Stimulated activated CD4-positive, alpha-beta T cell treated with anti-CD3 and anti-CD28 coated beads, TNF-alpha, amount 100 ng/mL, for 24 hours (primary cell): ENCODE data around the gene TRMT61A.

Experiments
- DNase-seq, 3 experiments: peaks; one replicate each; pipeline ENCODE4 v3.0.0-alpha.2; 2020; ENCODE audit warnings: low read depth in 3 of 3

The TRMT61A gene

DNA sequence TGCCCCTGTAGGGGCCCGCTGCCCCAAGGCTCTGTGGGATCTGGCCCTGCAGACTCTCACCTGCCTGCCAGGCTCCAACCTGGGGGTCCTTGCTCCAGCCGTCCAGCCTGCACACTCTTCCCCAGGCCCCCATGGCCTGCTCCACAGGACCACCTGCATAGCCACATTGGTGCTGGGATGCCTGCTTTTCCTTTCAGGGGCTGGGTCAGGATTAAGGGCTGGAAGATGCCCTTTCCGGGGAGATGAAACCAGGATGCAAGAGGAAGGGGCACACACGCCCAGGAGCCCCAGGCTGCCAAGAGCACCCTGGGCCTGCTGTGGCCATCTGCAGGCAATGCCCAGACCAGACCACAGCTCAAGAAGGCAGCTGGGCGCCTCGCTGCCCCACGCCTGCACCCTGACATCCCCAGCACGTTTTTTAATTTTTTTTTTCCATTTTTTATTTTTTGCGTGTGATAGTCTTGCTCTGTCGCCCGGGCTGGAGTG, 18.5 kb downstream of the TRMT61A start:
- no peak for DNase-seq

DNA sequence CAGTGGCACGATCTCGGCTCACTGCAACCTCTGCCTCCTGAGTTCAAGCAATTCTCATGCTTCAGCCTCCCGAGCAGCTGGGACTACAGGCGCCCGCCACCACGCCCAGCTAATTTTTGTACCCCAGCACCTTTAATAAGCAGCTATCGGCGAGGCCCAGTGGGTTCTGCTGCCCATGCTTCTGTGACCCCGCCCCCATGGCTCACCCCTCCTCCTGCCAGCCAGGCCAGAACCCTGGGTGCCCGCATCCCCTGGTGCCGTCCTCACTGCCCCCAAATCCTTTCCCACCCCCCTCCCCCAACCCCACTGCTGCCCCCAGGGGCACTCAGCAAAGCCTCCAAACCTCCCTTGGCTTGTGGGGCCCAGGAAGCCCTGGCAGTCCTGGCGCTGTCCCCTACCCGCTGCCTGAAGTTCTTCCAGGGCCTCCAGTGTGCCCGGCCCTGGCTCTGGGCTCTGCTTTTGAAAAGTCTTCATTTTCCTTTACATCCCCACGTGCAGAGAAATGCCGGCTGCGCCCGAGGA, 19.0 kb downstream of the TRMT61A start:
- no peak for DNase-seq

DNA sequence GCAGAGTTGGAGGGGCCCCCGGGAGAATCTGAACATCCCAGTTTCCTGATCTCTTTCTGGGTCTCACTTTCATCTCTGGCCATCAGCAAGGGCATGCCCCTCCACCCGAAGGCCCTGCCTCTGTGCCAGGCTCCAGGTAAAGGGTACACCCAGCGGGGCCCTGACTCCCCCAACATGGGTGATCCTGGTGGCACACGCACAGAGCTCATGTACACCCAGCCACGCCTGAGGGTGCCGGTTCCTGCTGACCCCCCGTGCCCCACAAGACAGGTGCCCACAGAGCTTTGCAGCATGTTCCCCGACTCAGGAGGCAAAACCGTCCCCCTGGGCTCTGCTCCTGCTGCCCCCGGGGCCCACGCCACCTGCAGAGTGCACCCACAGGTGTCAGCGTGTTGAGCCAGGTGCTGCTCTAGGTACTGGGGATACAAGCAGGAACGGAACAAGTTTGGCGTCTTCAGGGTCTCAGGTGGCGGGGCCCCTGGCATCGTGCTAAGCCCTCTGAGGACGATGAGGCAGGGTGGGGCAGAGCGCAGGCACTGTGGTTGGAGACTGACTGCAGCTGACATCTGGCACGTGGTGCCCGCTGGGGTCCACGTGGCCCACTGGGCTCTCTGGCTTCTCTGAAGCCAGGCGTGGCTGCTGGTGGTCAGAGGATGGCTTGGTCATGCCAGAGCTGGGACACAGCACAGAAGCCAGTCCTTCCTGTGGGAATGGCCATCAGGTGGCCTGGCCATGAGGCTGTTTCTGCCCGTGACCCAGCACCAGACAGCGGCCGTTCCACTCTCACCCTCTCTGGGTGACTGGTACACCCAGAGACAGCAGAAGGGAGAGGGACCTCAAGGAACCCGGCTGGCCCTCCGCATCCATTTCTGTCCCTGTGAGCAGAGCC, 19.7 kb downstream of the TRMT61A start:
- no peak for DNase-seq

DNA sequence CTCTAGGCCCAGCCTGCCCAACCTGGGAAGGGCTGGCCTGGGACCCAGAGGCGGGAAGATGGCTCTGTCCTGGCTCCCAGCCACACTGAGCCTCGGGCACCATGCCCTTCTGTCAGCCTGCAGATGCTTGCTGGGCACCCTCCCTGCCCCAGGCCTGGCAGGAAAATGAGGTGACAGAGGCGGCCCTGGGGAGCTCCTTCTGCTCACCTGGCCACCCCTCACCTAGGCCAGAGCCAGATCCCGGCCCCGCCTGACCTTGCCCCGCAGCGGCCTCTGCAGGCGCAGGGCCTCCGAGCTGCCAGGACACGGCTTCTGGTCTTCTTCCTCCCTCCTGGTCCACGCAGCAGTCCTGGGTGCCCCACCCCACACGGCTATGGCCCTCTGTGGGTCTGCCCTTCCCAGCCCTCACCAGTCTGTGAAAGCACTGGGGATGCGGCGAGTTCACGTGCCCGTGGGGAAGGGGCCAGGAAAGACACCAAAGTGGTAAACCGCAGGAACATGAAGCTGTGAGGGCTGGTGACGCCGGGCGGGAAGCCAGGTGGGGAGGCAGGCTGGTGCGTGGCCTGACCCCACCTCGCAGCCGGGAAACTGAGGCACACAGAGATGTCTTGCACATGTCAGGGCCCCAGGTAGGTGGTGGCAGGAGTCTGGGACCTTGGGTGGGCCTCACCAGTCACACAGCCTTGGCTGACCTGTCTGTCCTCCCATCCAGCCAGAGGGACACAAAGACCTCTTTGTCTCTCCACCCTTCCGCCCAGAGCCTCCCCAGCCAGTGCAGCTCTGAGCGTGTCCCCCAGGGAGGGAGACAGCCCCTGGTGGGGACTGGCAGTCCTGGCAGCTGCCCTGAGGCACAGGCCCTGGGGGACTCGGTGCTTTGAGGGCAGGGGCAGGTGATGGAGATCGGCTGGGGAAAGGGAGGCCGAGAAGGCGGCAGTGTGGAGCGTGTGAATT, 20.6 kb downstream of the TRMT61A start:
- no peak for DNase-seq

DNA sequence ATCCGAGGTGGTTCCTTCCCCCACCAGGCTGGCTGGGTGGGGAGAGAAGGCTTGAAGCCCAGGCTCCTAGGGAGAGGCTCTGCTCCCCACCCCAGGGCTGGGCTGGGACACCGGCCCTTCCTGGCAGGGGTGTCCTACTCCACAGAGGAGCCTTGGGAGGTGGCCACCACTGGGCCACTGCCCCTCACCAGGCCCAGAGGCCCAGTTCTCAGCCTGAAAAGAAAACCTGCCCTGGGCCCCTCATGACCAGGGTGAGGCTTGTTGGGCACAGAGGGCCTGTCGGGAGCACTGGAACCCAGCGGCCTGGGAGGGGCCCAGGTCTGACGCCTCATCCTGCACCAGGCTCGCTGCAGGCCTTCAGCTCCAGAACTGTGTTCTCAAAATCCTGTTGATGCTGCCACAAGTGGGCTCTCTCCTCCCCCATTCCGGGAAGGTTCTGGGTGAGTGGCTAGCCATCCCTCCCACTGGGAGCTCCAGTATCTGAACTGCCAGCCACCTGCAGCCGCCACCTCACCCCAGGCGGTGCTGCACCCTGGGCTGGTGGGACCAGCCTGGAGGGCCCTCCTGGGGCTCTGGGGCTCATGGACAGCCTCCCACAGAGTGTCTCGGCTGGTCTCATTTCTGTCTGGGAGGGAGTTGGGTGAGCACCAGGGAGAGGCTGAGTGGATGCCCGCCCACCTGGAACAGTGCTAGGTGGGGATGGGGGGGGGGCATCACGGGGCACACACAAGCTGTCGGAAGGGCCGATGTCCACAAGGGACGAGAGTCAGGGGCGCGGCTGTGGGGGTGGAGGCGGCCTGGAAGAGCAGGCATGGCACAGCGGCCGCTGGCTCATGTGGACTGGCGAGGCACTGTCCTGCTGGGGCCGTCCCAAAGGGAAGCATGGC, 21.7 kb downstream of the TRMT61A start:
- no peak for DNase-seq

DNA sequence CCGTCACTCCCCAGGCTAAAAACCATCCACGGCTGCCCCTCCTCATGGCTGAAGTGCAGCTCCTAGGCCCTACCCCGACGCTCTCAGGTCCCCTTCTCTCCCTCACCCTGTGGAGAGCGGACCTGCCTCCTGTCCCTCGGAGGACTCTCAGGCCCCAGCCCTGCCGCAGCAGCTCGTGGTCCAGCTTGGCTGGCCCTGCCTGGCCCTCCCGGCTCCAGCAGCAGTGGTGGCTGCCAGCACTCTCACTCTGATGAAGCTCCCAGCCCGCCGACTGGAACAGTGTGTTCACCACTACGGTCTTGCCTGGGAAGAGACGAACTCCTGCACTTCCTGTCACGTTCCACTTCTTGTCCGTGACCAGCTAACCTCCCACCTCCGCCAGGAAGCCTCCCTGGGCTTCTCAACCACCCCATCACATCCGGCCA, 22.4 kb downstream of the TRMT61A start:
- DNase-seq, result no peak

DNA sequence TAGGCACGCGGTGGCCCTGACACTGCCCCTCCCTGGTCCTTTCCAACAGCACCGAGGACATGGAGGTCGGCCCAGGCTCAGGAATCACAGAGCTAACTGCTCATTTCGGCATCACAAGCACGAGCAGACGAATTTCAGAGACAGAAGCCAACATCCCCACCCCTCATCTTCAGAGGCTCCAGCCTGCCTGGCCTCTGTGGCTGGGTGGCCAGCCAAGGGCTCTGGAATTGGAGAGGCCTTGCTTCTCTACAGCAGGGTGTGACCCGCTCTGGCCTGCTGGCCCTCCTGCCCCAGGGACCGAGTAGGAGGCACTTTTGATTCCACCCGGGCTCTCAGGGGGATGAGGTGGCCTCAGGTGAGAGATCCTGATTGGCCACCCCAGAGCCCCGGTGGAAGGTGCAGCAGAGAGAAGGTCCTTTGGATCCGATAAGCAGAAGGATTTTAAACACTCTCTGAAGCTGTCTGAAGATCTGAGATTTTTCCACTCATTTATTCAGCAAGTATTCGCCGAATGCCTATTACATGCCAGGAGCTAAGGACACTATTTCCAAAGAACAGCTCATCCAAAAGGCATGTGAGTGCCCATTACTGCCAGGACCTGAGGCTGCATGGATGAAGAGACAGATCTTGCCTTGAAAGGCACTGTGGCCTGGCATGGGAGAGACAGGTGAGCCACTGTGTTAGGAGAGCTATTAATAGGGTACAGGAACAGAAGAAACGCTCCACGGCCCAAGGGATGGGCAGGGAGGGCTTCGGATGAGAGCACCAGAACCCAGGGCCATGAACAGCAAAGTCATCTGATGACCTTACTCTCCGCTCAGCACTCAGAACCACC, 23.2 kb downstream of the TRMT61A start:
- no peak for DNase-seq

DNA sequence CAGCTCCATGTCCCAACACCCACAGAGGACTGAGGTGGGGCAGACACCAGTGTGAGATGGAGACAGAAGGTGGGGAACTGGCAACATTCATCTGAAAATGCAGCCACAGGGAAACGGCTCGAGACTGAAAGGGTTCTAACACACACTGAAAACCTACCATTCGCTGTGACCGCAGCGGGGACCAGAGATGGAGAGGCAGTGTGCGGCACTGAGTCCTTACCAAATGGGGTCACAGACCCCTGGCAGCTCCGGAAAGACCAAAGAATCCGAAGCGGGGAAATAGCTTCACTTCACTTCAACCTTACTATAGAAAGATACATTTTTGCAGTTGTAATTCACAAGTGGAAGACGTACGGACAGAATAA, 23.8 kb downstream of the TRMT61A start:
- no peak for DNase-seq

DNA sequence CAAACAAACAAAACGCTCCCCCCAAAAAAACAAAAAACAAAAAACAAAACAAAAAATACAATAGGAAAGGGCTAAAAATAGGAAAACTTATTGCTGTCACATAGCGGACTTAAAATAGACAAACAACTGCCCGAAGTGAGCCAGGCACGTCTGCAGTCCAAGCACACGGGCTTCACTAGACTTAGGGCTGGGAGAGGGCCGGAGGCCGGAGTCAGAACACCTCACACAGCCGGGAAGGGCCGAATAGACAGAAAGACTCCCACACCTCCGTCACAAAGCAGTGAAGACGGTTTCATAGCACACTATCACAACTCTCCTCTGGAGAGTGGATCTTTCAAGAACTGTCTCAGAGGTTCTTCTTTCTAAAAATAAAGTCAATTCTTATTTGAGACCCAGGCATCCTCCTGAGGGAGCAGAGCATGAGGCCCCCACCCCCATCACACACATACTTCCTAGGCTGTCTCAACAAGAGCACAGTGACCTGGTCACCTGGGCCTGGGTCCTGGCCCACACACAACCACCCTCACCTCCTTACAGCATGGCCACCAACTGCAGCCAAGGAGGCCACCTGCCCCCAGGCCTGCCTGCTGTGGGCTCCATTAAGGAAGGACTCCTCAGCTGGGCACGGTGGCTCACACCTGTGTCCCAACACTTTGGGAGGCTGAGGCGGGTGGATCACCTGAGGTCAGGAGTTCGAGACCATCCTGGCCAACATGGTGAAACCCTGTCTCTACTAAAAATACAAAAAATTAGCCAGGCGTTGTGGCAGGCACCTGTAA, 26.8 kb downstream of the TRMT61A start:
- no peak for DNase-seq

DNA sequence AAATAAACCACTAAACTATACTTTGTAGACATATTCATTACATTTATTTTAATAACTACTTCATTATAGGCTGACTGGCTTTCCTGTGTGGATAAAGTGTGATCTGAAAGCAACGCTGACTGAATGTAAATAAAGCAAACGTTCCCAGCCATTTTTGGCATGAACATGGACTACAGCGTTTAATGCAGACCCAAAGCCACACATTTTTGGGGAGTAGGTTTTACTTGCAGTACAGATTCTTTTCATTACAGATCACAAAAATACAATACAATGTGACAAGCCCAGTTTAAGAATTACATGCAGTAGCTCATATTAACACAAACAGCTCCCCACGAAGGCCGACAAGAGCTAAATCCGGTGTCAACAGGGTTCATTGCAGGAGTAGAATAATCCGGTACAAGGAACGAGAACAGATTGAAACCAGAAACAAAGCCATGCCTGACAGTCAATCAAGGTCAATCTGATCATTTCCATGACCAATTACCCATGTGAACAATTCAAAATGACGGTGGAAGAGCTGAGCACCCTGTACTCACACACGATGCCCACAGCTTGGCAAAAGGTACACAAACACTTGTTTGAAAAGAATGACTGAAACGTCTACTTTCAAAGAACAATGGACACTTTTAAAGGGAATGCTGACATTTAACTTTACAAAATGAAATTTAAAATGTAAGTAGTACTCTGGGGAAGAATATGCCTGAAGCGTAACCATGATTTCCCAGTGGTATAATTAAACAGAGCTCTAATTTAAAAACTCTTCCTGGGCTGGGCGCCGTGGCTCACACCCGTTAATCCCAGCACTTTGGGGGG, 28.2 kb downstream of the TRMT61A start:
- DNase-seq, result no peak

DNA sequence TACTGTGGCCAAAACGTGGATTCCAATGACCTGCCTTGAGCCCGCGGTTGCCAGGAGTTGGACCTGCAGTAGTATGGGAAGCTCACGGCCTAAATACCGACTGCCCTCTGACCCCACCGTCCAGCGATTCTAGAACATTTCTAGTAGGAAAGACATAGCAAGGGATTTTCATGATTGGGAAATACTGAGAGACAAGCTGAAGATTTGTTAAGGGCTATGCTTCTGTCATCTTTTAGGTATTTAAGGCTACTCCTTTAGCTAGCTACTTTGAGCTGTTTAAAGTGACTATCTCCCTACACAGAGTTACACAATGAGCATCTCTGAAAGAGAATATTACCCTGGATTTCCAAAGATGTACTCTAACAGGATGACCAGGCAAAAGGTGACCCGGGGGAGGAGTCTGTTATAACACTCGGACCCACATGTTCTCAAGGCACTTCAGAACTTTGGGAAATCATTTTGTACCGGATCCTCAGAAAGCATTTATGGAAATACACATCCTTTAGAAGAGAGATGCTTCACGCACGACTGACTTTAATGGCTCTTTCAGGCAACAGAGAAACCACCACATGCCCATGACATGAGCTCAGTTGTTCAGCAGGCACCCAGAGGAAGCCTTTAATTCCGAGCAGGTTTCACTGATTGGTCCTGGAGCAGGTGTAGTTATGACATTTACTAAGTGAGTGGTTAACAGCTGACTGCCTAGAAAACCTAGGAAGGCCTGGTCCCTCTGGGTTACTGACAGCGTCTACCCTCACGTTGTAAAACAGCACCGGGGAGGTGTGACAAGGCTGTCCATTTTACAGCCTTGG, 29.3 kb downstream of the TRMT61A start:
- no peak for DNase-seq

DNA sequence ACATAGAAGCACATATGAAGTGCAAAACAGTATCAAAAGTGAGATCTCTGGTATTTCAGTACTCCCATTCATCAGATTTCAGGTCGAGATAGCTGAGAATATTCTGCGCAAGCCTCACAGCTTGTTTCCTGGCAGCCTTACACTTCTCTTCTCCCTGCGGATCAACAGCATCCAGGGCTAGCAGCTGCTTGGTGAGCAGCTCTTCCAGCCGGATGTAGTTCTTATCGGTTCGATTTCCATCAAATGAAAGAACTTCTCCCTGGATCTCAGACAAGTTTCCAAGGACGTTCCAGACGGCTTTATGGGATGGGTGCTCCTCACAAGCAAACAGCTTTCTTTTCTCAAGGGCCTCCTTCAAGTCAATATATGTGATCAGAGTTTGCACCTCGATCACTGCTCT, 30.8 kb downstream of the TRMT61A start:
- no peak for DNase-seq

DNA sequence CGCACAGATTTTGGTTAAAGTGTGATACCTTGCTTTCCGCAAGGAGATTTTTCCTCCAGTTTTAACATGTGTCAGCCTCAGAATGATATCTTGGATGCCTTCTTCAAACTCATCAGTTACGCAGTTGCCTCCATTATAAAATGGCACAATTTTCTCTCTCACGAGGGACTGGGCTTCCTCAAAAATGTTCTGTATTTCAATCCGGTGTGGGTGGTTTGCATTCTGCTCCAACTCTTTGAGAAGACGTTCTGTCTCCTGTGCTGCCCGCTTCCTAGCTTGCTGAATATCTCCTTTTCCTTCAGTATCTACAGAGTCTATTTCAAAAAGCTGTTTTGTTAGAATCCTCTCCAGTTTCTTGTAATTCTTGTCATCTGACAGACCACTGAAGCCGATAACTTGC, 31.7 kb downstream of the TRMT61A start:
- no peak for DNase-seq

DNA sequence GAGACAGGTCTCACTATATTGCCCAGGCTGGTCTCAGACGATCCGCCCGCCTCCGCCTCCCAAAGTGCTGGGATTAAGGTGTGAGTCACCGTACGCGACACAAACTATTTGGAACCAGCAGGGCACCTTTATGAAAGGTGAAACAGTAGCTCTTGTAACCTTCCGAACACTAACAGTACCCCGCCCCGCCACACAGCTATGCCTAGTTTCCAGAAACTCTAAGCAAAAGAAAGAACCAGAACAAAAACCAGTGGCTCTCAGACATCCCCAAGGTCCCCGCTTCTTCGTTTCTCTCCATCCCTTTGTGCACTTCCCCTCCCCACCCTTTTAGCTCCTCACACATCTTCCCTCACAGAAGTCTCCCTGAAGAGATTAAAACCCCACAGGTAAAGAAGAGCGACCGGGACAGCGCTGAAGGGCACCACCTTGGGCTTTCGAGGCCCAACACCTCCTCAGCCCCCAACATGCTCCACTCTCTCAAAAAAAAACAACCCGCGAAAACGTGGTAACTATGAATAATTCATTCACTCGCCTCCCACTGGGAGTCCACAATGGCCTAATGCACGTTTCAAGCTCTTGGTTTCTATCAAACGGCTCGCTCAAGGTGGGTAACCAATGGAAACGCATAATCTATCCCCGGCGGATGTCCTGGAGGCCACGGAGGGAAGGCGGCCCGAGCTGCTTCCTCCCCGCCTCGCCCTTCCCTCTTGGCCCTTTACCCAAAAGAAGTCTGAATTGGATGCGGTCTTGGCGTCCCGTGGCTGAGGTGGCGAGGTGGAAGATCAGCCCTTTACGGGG, 32.6 kb downstream of the TRMT61A start:
- peak in 1 of 3 experiments; percentile 47 for DNase-seq

DNA sequence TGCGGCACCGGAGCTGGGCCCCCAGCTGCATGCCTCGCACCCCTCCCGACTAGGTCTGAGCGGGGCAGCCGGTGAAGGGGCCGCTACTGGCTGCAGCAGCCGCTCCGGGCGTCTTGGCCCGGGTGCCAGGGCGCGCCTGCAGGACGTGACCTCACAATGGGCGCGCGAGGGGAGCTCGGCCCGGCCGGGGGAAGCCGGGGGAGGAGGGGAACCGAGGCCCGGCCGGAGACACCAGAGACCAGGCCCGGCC, 33.1 kb downstream of the TRMT61A start:
- no peak for DNase-seq

DNA sequence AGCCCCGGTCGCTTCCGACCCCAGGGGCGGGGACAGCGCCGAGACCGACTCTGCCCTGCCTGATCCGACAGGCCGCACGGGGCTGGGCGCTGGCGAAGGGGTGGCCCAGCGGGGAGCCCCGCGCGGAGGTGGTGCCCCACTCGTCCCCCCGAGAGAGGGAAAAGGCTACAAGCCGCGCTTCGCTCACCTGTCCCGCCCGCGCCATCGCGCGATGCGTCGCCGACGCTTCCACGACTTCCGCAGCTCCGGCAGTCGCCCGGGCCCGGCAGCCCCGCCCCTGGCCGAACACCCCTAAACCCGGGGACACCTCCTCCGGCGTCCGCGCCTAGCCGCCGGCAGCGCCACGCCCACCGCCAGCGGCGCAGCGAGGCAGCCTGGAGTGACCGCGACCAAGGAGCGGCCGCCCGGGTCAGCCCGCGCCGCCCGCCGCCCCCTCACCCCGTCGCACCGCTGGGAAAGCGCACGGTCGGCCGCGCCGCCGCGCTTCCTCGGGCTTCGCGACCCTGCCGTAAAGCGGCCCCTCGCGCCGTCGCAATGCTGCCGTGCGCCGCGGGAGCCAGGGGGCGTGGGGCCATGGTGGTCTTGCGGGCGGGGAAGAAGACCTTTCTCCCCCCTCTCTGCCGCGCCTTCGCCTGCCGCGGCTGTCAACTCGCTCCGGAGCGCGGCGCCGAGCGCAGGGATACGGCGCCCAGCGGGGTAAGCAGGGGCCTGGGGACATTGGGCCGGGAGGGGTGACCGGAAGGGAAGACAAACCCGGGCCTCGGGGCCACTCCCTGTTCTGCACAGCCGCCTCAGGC, 33.6 kb downstream of the TRMT61A start, which contains the start of the genes BAG5 and COA8:
BAG5 (minus strand) TSS at position 229 of the 797 bp plus-strand sequence. CDS start 1,493 bp downstream, outside the sequence.
COA8 (plus strand) TSS at position 532 of the 797 bp plus-strand sequence; CDS start at position 574, 42 bp downstream.
- DNase-seq, result peak; percentile 68 to 87 (median 76)
